Endodermal cell (in vitro differentiated cells): ENCODE data around the gene KAZALD1. TPM values are rescaled to one million over a fixed set of nuclear protein-coding genes. Genes with fewer than 3 reads are reported as not detected.

ENCODE experiments used
- DNase-seq: peaks from one replicate; pipeline ENCODE4 v3.0.0-alpha.2; 2017
- H3K27ac ChIP-seq: 2 replicates; pipeline ENCODE4 v1.5.1; 2013; ENCODE audit warnings: mild to moderate bottlenecking, low read depth, low read length, moderate library complexity
- H3K27me3 ChIP-seq: 2 replicates; pipeline ENCODE4 v1.6.1; 2013; ENCODE audit warnings: mild to moderate bottlenecking, low read length, moderate library complexity; ENCODE audit not compliant: insufficient read depth, control insufficient read depth, poor library complexity, severe bottlenecking
- H3K36me3 ChIP-seq: 2 replicates; pipeline ENCODE4 v1.7.0; 2013; ENCODE audit warnings: mild to moderate bottlenecking, low read length, moderate library complexity; ENCODE audit not compliant: control insufficient read depth, insufficient read depth
- H3K4me1 ChIP-seq: one replicate; pipeline ENCODE4 v1.7.0; 2013; ENCODE audit warnings: low read length; ENCODE audit not compliant: control insufficient read depth, insufficient read depth
- H3K4me3 ChIP-seq: 2 replicates; pipeline ENCODE4 v1.5.1; 2013; ENCODE audit warnings: mild to moderate bottlenecking, low read length, moderate library complexity
- H3K9ac ChIP-seq: 2 replicates; pipeline ENCODE4 v1.6.1; 2013; ENCODE audit warnings: mild to moderate bottlenecking, low read length, moderate library complexity; ENCODE audit not compliant: poor library complexity, severe bottlenecking; ENCODE audit errors: extremely low read depth
- H3K9me3 ChIP-seq: 2 replicates; pipeline ENCODE4 v1.6.1; 2013; ENCODE audit warnings: mild to moderate bottlenecking, low read length, moderate library complexity; ENCODE audit not compliant: control insufficient read depth
- H3K27ac Mint-ChIP-seq: 2 replicates; pipeline ENCODE4 v1.8.0; 2020; ENCODE audit warnings: mixed read lengths
- H3K27me3 Mint-ChIP-seq: 2 replicates; pipeline ENCODE4 v1.8.0; 2021; ENCODE audit warnings: mild to moderate bottlenecking, mixed read lengths; ENCODE audit not compliant: insufficient read depth
- H3K36me3 Mint-ChIP-seq: 2 replicates; pipeline ENCODE4 v1.8.0; 2020; ENCODE audit warnings: low read depth, mixed read lengths
- H3K4me1 Mint-ChIP-seq: 2 replicates; pipeline ENCODE4 v1.8.0; 2020; ENCODE audit warnings: mixed read lengths
- H3K4me3 Mint-ChIP-seq: 2 replicates; pipeline ENCODE4 v1.8.0; 2020; ENCODE audit warnings: mild to moderate bottlenecking, moderate library complexity, mixed read lengths
- H3K9me3 Mint-ChIP-seq: 2 replicates; pipeline ENCODE4 v1.8.0; 2020; ENCODE audit warnings: mild to moderate bottlenecking, mixed read lengths
- CTCF ChIP-seq: fragments of 200-600 bp; sonication (generic); conservative IDR thresholded peaks from 2 replicates; pipeline ENCODE4 v1.5.0; 2021; ENCODE audit warnings: antibody characterized with exemption, mild to moderate bottlenecking
- WGBS, 2 experiments: methylation state at CpG; one replicate each; pipeline versions ENCODE4 v1.1.5 to v1.1.7; 2013; ENCODE audit warnings: missing lambda C conversion rate in 2 of 2, mixed read lengths in 1 of 2; ENCODE audit not compliant: insufficient coverage in 1 of 2, insufficient read length in 1 of 2; 5-methylcytosine and 5-hydroxymethylcytosine counted together
- total RNA-seq, 2 donors: library from RNA; stranded (reverse); fragmentation: NEBNext Ultra II Directional in 1 of 2; extraction: Animal tissue kit (Norgen Biotek cat#: 25700) in 1 of 2; gene quantifications; 2 replicates in 1 of 2; 3 replicates in 1 of 2; pipeline ENCODE4 v1.2.1, GENCODE V29; 2021

KAZALD1 gene
- total RNA-seq, 2 donors from 2014 or later, result 5.2 to 10.0 TPM

DNA sequence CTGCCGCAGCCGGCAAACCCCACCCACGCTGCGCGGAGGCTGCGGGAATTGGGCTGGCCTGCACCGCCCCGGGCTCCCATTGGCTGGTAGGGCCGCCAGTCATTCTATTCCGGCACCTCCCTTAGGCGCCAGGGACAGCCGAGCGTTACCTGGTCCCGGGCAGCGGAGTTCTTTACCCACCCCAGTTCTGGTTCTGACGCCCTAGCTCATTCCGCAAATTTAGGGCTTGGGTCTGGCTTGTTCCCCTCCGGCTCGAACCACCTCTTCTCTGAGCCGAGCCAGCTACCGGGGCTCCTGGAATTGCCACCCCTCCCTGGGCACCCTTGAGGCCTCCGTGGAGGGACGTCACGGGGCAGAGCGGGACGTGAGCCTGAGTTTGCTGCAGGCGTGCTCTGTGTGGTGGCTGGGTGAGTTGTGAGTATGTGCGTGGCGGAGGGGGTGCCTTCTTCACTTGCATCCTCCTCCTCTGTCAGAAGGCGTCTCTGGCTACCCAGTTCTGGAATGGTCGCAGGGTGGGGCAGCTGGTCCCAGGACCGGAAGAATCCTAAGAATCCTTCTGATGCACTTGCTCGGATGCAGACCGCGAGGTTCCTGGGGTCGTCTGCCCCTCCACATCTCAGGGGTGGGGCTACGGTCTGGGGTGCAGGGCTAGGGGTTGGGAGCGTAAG lies 30.5 kb upstream of the KAZALD1 start, which contains the start of the genes PDZD7 and SFXN3:
Gene PDZD7 (minus strand): TSS at position 2 of the 668 bp plus-strand sequence. CDS start 910 bp downstream, outside the sequence.
Gene SFXN3 (plus strand): TSS at position 107 of the 668 bp plus-strand sequence. CDS start 3,461 bp downstream, outside the sequence.
- no peak within 1 kb of the TSS for H3K9ac ChIP-seq
- H3K27ac Mint-ChIP-seq, result peak within 1 kb of the TSS; percentile 48
- peak within 1 kb of the TSS; percentile 83 for H3K4me3 ChIP-seq
- H3K27me3 ChIP-seq, result peaks cover 63% of the 10 kb centered on the region
- H3K9me3 Mint-ChIP-seq, result no peaks in the 10 kb centered on the region
- H3K27ac ChIP-seq, result no peak within 1 kb of the TSS
- peak within 1 kb of the TSS; percentile 49 for H3K4me3 Mint-ChIP-seq
- H3K9me3 ChIP-seq, result no peaks in the 10 kb centered on the region
- no peaks in the 10 kb centered on the region for H3K36me3 ChIP-seq
- peaks cover 32% of the 10 kb centered on the region for H3K4me1 Mint-ChIP-seq
- no peak for TF ChIP-seq CTCF
- DNase-seq, result peak; percentile 98
- 1 to 3% methylated on average over 12 to 38 of the region's 38 CpGs for whole genome bisulfite sequencing, 2 experiments
- peaks cover 4% of the 10 kb centered on the region for H3K4me1 ChIP-seq
- H3K27me3 Mint-ChIP-seq, result peaks cover 82% of the 10 kb centered on the region
- no peaks in the 10 kb centered on the region for H3K36me3 Mint-ChIP-seq

DNA sequence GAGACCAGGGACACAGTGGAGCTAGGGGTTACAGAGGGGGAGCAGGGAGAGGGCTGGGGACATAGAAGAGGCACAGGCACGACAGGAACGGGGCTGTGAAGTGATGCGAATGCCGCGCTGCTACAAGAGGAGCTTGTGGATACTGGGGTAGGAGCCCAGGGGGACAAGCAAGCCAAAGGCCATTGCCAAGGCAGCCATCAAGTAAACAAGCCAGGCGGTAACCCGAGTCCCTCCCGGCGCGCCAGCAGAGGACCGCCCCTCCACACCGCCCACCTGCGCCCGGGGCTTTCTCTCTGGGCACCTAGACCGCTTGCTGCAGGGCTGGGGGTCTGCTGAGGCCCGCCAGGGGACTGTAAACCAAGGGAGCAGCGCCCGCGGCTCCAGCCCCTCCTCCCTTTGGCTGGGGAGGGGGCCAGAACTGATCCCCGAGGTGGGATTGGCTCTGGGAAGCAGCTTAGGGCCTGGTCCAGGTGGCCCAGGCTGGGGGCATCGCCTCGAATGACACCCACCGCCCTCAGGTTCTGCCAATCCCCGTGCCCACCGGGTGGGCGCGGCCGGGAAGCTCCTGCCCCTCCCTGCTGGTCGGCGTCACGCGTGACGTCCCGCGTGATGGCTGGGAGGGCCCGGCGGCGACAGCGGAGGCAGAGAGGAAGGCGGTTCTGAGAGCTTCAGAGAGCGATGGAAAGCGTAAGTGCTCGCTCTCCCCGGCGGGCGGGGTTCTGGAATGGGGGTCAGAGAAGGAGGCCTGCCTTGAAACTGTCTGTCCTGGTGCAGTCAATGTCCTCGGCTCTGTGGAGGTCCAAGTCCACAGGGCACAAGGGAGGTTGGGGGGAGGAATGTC lies 29.8 kb upstream of the KAZALD1 start:
- peak overlapping the region; percentile 49 for H3K4me3 Mint-ChIP-seq
- TF ChIP-seq CTCF, result no peak
- no peak overlapping the region for H3K27ac Mint-ChIP-seq
- Histone ChIP-seq H3K9me3 (no peaks in the 10 kb centered on the region), H3K27me3 (peaks cover 70% of the 10 kb centered on the region), H3K36me3 (no peaks in the 10 kb centered on the region), H3K4me1 (peaks cover 4% of the 10 kb centered on the region), H3K27ac (no peak overlapping the region), H3K9ac (no peak overlapping the region), H3K4me3 (peak overlapping the region; percentile 83)
- peaks cover 28% of the 10 kb centered on the region for H3K4me1 Mint-ChIP-seq
- WGBS, 2 experiments, result 4 to 7% methylated on average over 33 to 47 of the region's 47 CpGs
- H3K9me3 Mint-ChIP-seq, result no peaks in the 10 kb centered on the region
- peak; percentile 90 for DNase-seq
- no peaks in the 10 kb centered on the region for H3K36me3 Mint-ChIP-seq
- H3K27me3 Mint-ChIP-seq, result peaks cover 90% of the 10 kb centered on the region

DNA sequence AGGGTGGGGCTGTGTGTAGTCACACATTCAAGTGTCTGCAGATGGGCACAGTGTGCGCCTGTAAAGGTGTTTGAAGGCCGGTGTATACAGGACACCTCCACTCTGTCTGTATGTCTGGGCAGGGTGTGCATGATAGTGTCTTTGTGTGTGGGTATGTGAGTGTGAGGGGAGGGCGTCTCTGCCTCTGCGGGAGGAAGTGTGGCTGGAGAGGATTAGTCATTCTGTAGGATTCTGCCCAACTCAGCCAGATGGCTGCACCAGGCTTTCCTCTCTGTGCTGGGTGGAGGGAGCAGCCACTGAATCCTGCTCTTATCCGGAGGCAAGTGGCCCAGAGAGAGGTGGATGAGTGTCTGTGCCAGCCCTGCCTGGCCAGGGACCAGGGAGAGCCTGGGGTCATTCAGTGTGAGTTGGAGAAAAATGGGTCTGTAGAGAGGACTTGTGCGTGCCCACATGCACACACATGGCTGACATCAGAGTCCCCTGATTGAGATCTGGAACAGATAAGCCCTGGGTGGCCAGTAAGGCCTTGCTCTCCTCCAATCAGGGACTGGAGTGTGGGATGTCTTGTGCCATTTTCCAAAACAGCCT lies 29.1 kb upstream of the KAZALD1 start:
- H3K27me3 ChIP-seq, result peaks cover 76% of the 10 kb centered on the region
- H3K36me3 Mint-ChIP-seq, result no peaks in the 10 kb centered on the region
- H3K9ac ChIP-seq, result no peak overlapping the region
- no peak overlapping the region for H3K27ac ChIP-seq
- peaks cover 23% of the 10 kb centered on the region for H3K4me1 Mint-ChIP-seq
- H3K9me3 Mint-ChIP-seq, result no peaks in the 10 kb centered on the region
- 42 to 77% methylated on average over 3 to 6 of the region's 6 CpGs for WGBS, 2 experiments
- no peaks in the 10 kb centered on the region for H3K36me3 ChIP-seq
- no peak overlapping the region for H3K4me3 ChIP-seq
- no peaks in the 10 kb centered on the region for H3K9me3 ChIP-seq
- H3K27ac Mint-ChIP-seq, result no peak overlapping the region
- peaks cover 4% of the 10 kb centered on the region for H3K4me1 ChIP-seq
- H3K4me3 Mint-ChIP-seq, result peak overlapping the region; percentile 49
- peaks cover 91% of the 10 kb centered on the region for H3K27me3 Mint-ChIP-seq
- TF ChIP-seq CTCF, result no peak
- no peak for DNase-seq
